Brain microvascular endothelial cell (primary cell): ENCODE results near the gene CACNA1E.
"Not testable (repeated sequence)": the region's sequence is repeated elsewhere in the genome, so short reads cannot be mapped to it uniquely, and the experiment has no call there.

Experiments
- DNase-seq: peaks from one replicate; pipeline ENCODE4 v3.0.0-alpha.2; 2020
- H3K27ac ChIP-seq: fragments of 250-450 bp; sonication (Bioruptor Pico); 2 replicates; pipeline ENCODE4 v1.5.1; 2020; ENCODE audit warnings: mild to moderate bottlenecking, moderate library complexity
- H3K27me3 ChIP-seq: fragments of 250-450 bp; sonication (Bioruptor Pico); replicated peaks from 2 replicates; pipeline ENCODE4 v1.5.1; 2020; ENCODE audit warnings: mild to moderate bottlenecking
- H3K36me3 ChIP-seq: fragments of 250-450 bp; sonication (Bioruptor Pico); replicated peaks from 2 replicates; pipeline ENCODE4 v1.5.1; 2020; ENCODE audit warnings: mild to moderate bottlenecking
- H3K4me3 ChIP-seq: 2 replicates; pipeline ENCODE4 v1.5.1; 2011; ENCODE audit warnings: low read depth, mild to moderate bottlenecking, control low read depth, low read length, moderate library complexity
- CTCF ChIP-seq: IDR thresholded peaks from 2 replicates; pipeline ENCODE4 v1.5.1; 2011; ENCODE audit warnings: low read depth, mild to moderate bottlenecking, moderate library complexity, low read length, control low read depth, inconsistent platforms; ENCODE audit errors: missing control alignments
- in situ Hi-C: cut with HindIII; loops from 2 replicates; pipeline ENCODE4 v1.10.0; 2017; ENCODE audit warnings: low sequenced_read_pairs, low pct_ligation_motif_present

Gene CACNA1E

GRCh38 chr1:181517181-181517875 lies 34.0 kb downstream of the CACNA1E start:
- Histone ChIP-seq H3K27me3 (no peaks in the 10 kb centered on the region), H3K36me3 (no peaks in the 10 kb centered on the region), H3K4me3 (no peak overlapping the region), H3K27ac (no peak overlapping the region)
- no peak for DNase-seq
- in situ Hi-C loops = no loop called here
- no peak for TF ChIP-seq CTCF

GRCh38 chr1:181518152-181518551 lies 34.8 kb downstream of the CACNA1E start:
- H3K36me3 ChIP-seq = no peaks in the 10 kb centered on the region
- in situ Hi-C loops = no loop called here
- no peak overlapping the region for H3K27ac ChIP-seq
- H3K4me3 ChIP-seq = no peak overlapping the region
- DNase-seq = no peak
- H3K27me3 ChIP-seq = no peaks in the 10 kb centered on the region
- TF ChIP-seq CTCF = no peak

GRCh38 chr1:181522864-181523263 lies 39.5 kb downstream of the CACNA1E start:
- no peak for DNase-seq
- H3K27ac ChIP-seq = no peak overlapping the region
- TF ChIP-seq CTCF = no peak
- no peaks in the 10 kb centered on the region for H3K36me3 ChIP-seq
- in situ Hi-C loops = no loop called here
- H3K27me3 ChIP-seq = no peaks in the 10 kb centered on the region
- no peak overlapping the region for H3K4me3 ChIP-seq

GRCh38 chr1:181525104-181525721 lies 41.9 kb downstream of the CACNA1E start:
- TF ChIP-seq CTCF = no peak
- Histone ChIP-seq H3K27me3 (no peaks in the 10 kb centered on the region), H3K27ac (no peak overlapping the region), H3K36me3 (no peaks in the 10 kb centered on the region), H3K4me3 (no peak overlapping the region)
- in situ Hi-C loops = no loop called here
- DNase-seq = no peak

GRCh38 chr1:181528241-181528640 lies 44.9 kb downstream of the CACNA1E start:
- H3K4me3 ChIP-seq, H3K36me3 ChIP-seq, in situ Hi-C loops: not testable (repeated sequence)

GRCh38 chr1:181531441-181531840 lies 48.1 kb downstream of the CACNA1E start:
- no peak overlapping the region for H3K4me3 ChIP-seq
- no peak overlapping the region for H3K27ac ChIP-seq
- TF ChIP-seq CTCF = no peak
- in situ Hi-C loops = no loop called here
- H3K27me3 ChIP-seq = no peaks in the 10 kb centered on the region
- DNase-seq = no peak
- no peaks in the 10 kb centered on the region for H3K36me3 ChIP-seq

More at GRCh38 chr1:181528241-181528640, 44.9 kb downstream of the CACNA1E start:
- not testable (repeated sequence) for H3K27me3 ChIP-seq, DNase-seq, H3K27ac ChIP-seq
